ENCODE results near the gene SLC23A1. TPM values are rescaled to one million over a fixed set of nuclear protein-coding genes. Genes with fewer than 3 reads are reported as not detected.

Gene SLC23A1
- total RNA-seq, 1 donor from 2014 or later, result not detected

- Mint-ChIP-seq H3K4me1 (ENCODE audit: low read depth) (peaks cover 2% of the 10 kb centered on the region), H3K27ac (ENCODE audit: unreplicated experiment) (no peak overlapping the region), H3K27me3 (ENCODE audit: low read depth) (no peaks in the 10 kb centered on the region), H3K9me3 (ENCODE audit: low read depth) (no peaks in the 10 kb centered on the region), H3K36me3 (ENCODE audit: low read depth) (peaks cover 2% of the 10 kb centered on the region), H3K4me3 (ENCODE audit: unreplicated experiment) (no peak overlapping the region)
- TF ChIP-seq CTCF (IDR thresholded peaks at IDR 0.05), result no peak
- peak; percentile 74 for DNase-seq (ENCODE audit: low spot score)
Measured at GRCh38 chr5:139378941-139379361, 4.1 kb downstream of the SLC23A1 start.

GRCh38 chr5:139378101-139378825 lies 4.8 kb downstream of the SLC23A1 start:
- peaks cover 2% of the 10 kb centered on the region for H3K36me3 Mint-ChIP-seq (ENCODE audit: low read depth)
- H3K9me3 Mint-ChIP-seq (ENCODE audit: low read depth), result no peaks in the 10 kb centered on the region
- H3K27ac Mint-ChIP-seq (ENCODE audit: unreplicated experiment), result no peak overlapping the region
- no peak for TF ChIP-seq CTCF (IDR thresholded peaks at IDR 0.05)
- peaks cover 9% of the 10 kb centered on the region for H3K4me1 Mint-ChIP-seq (ENCODE audit: low read depth)
- H3K4me3 Mint-ChIP-seq (ENCODE audit: unreplicated experiment), result no peak overlapping the region
- DNase-seq (ENCODE audit: low spot score), result peak; percentile 85
- H3K27me3 Mint-ChIP-seq (ENCODE audit: low read depth), result no peaks in the 10 kb centered on the region

- DNase-seq (ENCODE audit: low spot score), result peak; percentile 58
- Mint-ChIP-seq H3K4me1 (ENCODE audit: low read depth) (peaks cover 10% of the 10 kb centered on the region), H3K27me3 (ENCODE audit: low read depth) (no peaks in the 10 kb centered on the region), H3K27ac (ENCODE audit: unreplicated experiment) (no peak overlapping the region), H3K4me3 (ENCODE audit: unreplicated experiment) (no peak overlapping the region), H3K36me3 (ENCODE audit: low read depth) (peaks cover 3% of the 10 kb centered on the region), H3K9me3 (ENCODE audit: low read depth) (no peaks in the 10 kb centered on the region)
- TF ChIP-seq CTCF (IDR thresholded peaks at IDR 0.05), result no peak
Measured at GRCh38 chr5:139377226-139377625, 5.9 kb downstream of the SLC23A1 start.

GRCh38 chr5:139376364-139376763 lies 6.7 kb downstream of the SLC23A1 start:
- DNase-seq (ENCODE audit: low spot score), result no peak
- Mint-ChIP-seq H3K27ac (ENCODE audit: unreplicated experiment) (no peak overlapping the region), H3K4me3 (ENCODE audit: unreplicated experiment) (no peak overlapping the region), H3K36me3 (ENCODE audit: low read depth) (peaks cover 7% of the 10 kb centered on the region), H3K9me3 (ENCODE audit: low read depth) (no peaks in the 10 kb centered on the region), H3K4me1 (ENCODE audit: low read depth) (peaks cover 15% of the 10 kb centered on the region), H3K27me3 (ENCODE audit: low read depth) (no peaks in the 10 kb centered on the region)
- TF ChIP-seq CTCF (IDR thresholded peaks at IDR 0.05), result no peak

- no peak overlapping the region for H3K4me3 Mint-ChIP-seq (ENCODE audit: unreplicated experiment)
- peaks cover 7% of the 10 kb centered on the region for H3K36me3 Mint-ChIP-seq (ENCODE audit: low read depth)
- no peak overlapping the region for H3K27ac Mint-ChIP-seq (ENCODE audit: unreplicated experiment)
Measured at GRCh38 chr5:139374909-139375308, 8.2 kb downstream of the SLC23A1 start.

More at GRCh38 chr5:139374909-139375308, 8.2 kb downstream of the SLC23A1 start:
- H3K9me3 Mint-ChIP-seq (ENCODE audit: low read depth), result no peaks in the 10 kb centered on the region
- DNase-seq (ENCODE audit: low spot score), result peak; percentile 34
- no peaks in the 10 kb centered on the region for H3K27me3 Mint-ChIP-seq (ENCODE audit: low read depth)
- TF ChIP-seq CTCF (IDR thresholded peaks at IDR 0.05), result no peak
- peaks cover 16% of the 10 kb centered on the region for H3K4me1 Mint-ChIP-seq (ENCODE audit: low read depth)

Data from chondrocyte (in vitro differentiated cells).